Islet precursor cell (in vitro differentiated cells): Measurements from ENCODE around the gene GMDS.

Source experiments
- DNase-seq: peaks from one replicate; pipeline ENCODE4 v3.0.0-alpha.2; 2018

Gene GMDS

DNA sequence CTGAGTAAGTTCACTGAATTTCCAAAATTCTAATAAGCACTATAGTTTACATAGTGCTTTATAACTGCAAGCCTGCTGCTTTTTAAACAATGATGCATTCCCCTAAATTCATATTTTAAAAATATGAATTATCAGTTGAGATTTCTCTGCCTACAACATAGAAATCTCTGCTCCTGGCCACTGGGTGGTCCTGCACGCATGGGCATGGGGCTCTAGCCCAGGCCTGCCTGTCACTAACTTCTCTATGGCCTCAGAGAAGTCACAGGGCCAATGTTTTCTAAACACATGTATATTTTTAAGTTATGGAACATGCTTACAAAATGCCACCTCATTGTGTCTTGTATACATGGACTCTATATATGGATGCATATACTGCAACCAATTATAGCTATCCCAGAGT, 424.7 kb downstream of the GMDS start:
- DNase-seq = no peak

DNA sequence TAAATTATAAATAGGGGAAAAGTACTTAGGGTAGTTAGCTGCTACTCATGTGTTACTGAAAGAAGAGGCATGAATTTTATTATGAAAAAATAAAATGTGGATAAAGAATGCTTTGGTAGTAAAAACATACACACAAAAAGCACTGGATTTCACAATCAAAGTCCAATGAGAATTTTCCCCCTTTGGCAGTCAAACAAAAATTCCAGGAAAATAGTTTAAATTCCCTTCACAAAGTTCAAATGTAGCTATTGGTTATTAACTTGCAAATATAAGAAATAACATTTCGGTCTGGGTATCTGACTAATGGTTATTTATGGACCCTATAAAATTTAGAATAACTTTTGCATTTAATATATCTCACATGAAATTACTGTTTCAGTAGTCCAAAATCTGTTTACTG, 425.2 kb downstream of the GMDS start:
- no peak for DNase-seq

DNA sequence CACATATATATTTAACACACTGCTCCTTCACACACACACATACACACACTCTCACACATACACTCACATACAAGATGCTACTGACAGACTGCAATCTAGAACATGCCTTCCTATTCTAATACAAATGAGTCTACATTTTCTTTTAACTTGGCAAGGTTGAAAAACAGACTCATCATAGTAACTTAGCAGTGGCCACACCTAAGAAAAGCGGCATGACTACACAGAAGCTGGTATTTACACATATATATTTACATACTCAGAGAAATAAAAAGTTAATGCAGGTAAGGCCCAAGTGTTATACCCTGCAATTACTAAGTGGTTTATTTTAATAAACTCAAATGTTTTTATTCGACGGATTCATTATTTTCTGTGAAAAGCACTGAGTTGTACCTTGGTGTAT, 426.4 kb downstream of the GMDS start:
- no peak for DNase-seq

GRCh38 chr6:1817033-1817761, 428.2 kb downstream of the GMDS start:
- DNase-seq = no peak

DNA sequence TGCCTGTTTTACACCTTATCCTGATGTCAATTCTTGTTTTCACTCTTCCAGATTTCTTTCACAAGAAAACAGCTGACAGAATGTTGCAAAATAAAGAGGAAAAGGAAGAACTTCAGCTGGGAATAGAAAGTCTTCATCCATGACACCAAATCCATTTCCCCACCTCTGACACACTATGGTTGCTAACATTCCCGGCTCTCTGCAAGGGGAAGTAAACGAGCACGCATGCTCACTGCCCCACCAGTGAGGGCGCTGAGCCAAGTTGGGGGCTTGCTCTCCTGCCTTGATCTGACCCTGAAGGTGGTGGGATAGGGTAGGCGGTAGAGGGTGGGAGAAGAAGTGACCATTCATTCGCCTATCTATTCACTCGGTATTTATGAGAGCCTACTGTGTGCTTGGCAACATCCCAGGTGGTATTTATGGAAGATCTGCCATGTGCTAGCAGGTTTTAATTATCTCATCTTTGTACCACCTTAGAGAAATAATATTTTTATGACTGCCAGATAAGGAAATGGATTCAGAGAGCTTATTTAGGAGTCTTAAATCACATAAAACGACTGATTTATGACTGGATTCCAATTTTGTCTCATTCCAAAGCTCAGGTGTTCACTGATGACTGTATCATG, 429.5 kb downstream of the GMDS start:
- no peak for DNase-seq

DNA sequence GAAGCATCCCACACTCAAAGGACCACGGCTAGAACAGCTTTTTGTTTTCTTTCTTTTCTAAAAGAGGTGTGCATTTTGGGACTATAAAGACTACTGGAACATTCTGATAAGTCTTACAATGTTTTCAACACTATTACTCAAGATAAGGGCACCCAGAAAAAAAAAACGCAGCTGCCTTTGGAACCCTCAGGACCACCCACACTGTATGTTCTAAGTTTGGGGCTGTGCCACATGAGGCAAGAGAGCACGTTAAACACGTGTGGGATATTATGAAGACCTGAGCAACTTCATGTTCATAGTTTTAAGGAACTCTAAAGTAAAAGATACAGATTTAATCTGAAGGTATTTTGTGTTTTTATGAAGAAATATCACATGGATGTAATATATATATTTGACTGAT, 431.1 kb downstream of the GMDS start:
- DNase-seq = no peak

DNA sequence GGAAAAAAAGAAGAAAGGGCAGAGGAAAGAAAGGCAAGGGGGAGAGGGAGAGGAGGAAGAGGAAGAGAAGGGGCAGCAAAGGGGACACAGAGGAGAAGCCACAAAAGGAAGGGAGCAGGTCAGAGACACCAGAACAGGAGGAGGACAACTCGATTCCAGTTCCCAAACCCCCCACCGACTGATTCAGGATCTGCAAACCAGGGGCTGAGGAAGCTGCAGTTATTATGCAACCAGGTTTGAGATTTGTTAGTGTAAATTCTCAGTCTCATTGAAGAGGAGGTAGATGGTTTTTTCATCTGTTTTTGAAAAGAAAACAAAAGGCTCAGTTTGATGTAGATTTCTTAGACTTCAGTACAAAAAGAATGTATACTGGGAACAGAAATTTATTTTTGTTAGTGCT, 432.9 kb downstream of the GMDS start:
- DNase-seq = no peak

DNA sequence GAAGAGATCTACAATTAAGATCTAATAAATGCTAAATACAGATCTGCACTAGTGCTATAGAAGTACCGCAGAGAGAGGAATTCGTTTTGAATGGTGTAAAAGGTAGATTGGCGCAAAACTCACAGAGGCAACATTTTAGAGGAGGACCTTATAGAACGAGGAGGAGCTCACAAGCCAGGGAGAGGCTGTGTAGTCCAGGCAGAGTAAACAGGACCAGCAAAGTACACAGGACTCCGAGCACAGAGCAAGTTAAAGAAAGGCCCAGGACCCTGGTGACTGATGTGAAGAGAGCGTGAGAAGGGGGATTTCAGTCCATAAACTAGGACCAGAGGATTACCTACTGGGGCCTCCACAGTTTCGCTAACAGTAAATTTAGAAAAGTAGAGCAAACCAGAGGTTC, 433.4 kb downstream of the GMDS start:
- no peak for DNase-seq

GRCh38 chr6:1810880-1811279, 434.5 kb downstream of the GMDS start:
- DNase-seq = no peak

- no peak for DNase-seq
These were observed 436.0 kb downstream of the GMDS start for GRCh38 chr6:1809291-1809988.

DNA sequence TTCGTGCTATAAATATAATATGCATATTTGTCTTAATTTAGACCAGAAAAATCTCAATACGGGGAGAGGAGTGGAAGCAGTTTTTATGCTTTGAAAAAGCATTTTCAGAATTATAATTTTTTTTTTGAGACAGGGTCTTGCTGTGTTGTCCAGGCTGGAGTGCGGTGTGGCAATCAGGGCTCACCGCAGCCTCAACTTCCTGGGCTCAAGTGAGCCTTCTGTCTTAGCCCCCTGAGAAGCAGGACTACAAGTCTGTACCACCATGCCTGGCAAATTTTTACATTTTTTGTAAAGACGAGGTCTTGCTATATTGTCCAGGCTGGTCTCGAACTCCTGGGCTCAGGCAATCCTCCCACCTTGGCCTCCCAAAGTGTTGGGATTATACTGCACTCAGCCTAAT, 438.5 kb downstream of the GMDS start:
- no peak for DNase-seq

DNA sequence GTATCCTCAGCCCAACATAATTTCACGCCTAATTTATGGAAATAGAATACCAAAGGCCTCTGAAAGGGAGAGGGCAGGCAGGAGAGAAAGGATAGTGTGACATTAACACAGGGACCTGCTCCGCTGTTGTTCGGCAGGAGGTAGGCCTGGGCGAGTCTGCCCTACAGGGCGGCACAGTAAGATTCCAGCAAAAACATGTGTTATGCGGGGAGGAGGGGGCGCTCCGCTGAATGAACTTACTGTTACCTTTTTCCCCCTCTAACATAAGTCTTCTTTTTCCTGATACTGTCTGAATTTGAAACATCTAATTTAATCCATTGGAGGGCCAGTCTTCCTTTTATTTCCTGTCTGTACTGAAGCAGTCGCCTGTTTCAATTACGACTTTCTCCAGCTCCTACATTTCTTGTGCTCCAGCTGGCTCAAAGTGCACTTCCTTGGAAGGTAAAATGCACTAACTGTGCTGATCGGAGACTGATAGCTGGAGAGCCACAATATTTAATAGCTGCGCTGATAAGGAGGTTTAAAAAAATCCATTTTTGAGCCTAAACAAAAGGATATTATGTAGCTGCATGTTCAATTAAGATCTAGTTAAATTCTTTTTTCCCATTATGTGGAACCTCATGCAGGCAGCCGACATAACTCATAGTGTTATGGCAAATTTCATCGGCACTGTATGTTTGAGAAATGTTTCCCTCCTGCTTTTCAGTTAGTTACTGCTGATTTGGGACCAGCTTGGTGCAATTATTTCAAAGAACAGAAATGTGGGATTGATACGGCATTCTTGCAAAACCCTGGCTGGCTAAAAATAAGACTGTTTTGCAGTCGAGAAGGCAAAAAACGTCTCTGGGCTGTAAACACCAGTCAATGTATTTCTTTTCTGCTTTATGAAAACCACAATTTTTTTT, 442.7 kb downstream of the GMDS start:
- peak; percentile 49 for DNase-seq

DNA sequence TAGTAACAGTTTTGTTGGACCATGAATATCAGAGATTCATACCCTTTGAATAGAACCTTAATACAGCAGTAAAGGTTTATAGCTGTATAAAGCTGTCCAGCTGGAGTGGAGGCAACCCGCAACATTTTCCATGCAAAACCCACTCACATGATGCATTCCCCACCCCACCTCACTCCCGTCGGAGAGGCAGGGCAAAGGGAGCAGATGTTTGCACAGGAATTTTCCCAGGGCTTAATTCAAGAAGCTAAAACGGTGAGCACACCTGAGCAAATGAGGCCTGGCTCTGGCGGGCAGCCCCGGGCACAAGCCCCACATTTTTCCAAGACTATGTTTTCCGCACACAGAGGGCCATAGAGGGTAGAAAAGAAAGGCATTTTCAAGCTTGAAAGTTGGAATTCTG, 444.0 kb downstream of the GMDS start:
- no peak for DNase-seq

GRCh38 chr6:1800845-1801244, 444.6 kb downstream of the GMDS start:
- no peak for DNase-seq

- DNase-seq = no peak
These were observed 446.5 kb downstream of the GMDS start for GRCh38 chr6:1798965-1799325.

DNA sequence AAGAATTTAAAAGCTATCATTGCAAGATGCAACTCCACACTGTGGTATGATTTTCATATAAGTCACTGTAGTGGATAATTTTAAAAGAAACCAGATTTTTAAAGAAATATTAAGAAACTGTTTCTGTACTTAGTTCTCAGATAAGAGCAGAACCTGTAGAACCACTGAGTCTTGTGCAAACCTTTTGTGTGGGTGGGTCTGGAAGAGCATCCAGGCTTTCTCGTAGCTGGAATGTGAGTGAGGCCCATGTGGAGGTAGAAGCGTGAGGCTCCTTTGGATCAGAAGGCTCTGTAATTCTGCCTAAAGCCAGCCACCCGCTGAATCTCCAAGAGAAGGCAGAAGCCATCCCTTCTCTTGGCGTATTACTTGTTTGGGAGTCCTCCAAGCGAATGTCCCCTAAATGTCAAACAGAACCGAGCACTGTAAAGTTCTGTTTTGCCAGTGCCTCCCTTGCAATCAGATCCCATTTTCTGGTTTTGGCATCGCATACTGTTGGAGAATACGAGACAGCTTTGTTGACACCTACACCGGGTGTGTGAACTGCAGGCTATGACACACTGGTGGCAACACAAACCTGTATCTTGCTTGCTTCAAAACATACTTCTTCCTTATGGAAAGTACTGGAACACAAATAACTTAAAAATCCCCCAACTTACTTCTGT, 447.0 kb downstream of the GMDS start:
- DNase-seq = no peak

GRCh38 chr6:1797801-1798200, 447.6 kb downstream of the GMDS start:
- DNase-seq = no peak

- DNase-seq = no peak
These were observed 448.5 kb downstream of the GMDS start for GRCh38 chr6:1796706-1797529.

DNA sequence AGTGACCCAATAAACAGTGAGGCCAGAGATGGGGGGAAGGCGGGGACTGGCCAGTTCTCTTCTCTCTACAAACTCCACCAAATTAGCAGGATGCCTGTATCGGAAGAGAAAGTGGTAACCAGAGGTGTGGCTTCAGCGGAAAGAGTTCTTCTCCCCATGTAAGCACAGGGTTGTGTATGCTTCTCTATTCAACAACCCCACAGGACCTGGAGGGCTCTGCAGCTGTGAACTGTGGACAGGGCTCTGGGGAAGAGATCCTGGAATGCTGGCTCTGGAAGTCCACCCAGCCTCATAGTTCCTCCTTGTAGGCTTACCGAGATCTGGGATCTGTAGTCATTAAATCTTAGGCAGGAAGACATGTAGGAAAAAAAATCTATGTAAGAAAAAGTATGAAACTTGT, 449.5 kb downstream of the GMDS start:
- DNase-seq = no peak

- no peak for DNase-seq
These were observed 452.4 kb downstream of the GMDS start for GRCh38 chr6:1792989-1793388.

GRCh38 chr6:1790684-1791083, 454.7 kb downstream of the GMDS start:
- DNase-seq = no peak

DNA sequence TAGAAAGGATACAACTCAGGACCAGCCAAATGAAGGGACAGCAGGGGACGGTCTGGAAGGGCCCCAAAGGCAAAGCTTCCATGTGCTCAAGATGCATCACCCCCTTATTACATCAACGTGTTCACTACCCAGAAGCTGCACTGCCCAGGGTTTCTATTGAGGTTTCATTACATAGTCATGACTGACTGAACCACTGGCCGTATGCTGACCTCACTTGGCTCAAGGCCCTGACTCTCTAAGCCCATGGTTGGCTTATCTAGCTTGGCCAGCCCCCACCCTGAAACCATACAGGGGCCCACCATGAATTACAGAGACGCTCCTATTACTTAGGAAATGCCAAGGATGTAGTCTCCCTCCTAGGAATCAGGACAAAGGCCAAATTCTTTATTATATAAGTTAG, 456.3 kb downstream of the GMDS start:
- no peak for DNase-seq
